Prostate gland (tissue), 2 donors: Measurements from ENCODE around the gene TEX47. TPM values are rescaled to one million over a fixed set of nuclear protein-coding genes. Genes with fewer than 3 reads are reported as not detected.

Experiments
- DNase-seq: peaks from one replicate; pipeline ENCODE4 v3.0.0-alpha.2; 2019; ENCODE audit warnings: low spot score
- H3K27ac ChIP-seq, 2 donors: fragments of 200-600 bp; sonication (generic); 2 replicates each; pipeline ENCODE4 v1.5.1; 2017 to 2019
- H3K27me3 ChIP-seq: fragments of 200-600 bp; sonication (generic); replicated peaks from 2 replicates; pipeline ENCODE4 v1.5.1; 2019; ENCODE audit not compliant: insufficient read depth
- H3K36me3 ChIP-seq, 2 donors: fragments of 200-600 bp; sonication (generic); 1 replicate in 1 of 2; 2 replicates in 1 of 2; pipeline versions ENCODE4 v1.5.1 to v1.8.1; 2017 to 2019
- H3K4me1 ChIP-seq: fragments of 200-600 bp; sonication (generic); replicated peaks from 2 replicates; pipeline ENCODE4 v1.5.1; 2019
- H3K4me3 ChIP-seq, 2 donors: fragments of 200-600 bp; sonication (generic); 2 replicates each; pipeline ENCODE4 v1.5.1; 2017 to 2019
- H3K9me3 ChIP-seq: fragments of 200-600 bp; sonication (generic); 2 replicates; pipeline ENCODE4 v1.5.1; 2017
- POLR2A ChIP-seq: fragments of 450-650 bp; IDR thresholded peaks from one replicate; pipeline ENCODE4 v1.6.1; 2016; ENCODE audit warnings: antibody characterized with exemption, mild to moderate bottlenecking
- POLR2AphosphoS5 ChIP-seq: sonication (generic); formaldehyde crosslinking; IDR thresholded peaks from one replicate; pipeline ENCODE4 v1.6.1; 2017; ENCODE audit warnings: antibody characterized with exemption
- WGBS: methylation state at CpG from one replicate; pipeline ENCODE4 v1.1.5; 2018; 5-methylcytosine and 5-hydroxymethylcytosine counted together
- intact Hi-C: fragments of 100-400 bp; cut with DNase I; formaldehyde crosslinking; loops from one replicate; pipeline ENCODE4 v1.14.2; 2022
- total RNA-seq, 2 donors: library from RNA; depleted of rRNA; stranded (reverse); fragments of >200 nt; gene quantifications; one replicate each; pipeline ENCODE4 v1.1.0, GENCODE V29; 2016
- TF ChIP-seq, protein P1 (sequence below), 4 experiments: fragments of 200-600 bp in 2 of 4; fragments of 450-650 bp in 2 of 4; sonication (generic) in 2 of 4; IDR thresholded peaks; 1 replicate in 3 of 4; 2 replicates in 1 of 4; pipeline ENCODE4 v1.5.1; 2016 to 2019; ENCODE audit warnings: antibody characterized with exemption in 4 of 4, mild to moderate bottlenecking in 2 of 4, moderate library complexity in 2 of 4

The TEX47 gene
- total RNA-seq, 2 donors from 2014 or later: 1.8 TPM; not detected in 1

DNA sequence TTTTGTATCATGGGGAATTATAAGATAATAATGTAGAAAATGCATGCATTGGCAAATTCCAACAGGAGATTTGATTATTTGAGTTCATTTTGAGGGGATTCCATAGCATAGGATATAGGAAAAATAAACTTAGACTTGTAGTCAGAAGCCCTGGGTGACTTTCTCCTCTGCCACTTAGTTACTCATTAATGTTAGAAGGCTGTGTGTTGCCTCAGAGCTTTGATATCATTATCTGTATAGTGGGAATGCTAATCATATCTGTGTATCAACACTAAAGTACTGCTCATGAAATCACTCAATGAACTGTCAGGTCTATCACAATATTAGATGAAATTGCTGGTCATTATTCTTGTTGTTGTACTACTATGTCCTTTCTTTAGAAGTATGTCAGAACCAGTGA lies 23.0 kb upstream of the TEX47 start:
- intact Hi-C loops: no loop called here

DNA sequence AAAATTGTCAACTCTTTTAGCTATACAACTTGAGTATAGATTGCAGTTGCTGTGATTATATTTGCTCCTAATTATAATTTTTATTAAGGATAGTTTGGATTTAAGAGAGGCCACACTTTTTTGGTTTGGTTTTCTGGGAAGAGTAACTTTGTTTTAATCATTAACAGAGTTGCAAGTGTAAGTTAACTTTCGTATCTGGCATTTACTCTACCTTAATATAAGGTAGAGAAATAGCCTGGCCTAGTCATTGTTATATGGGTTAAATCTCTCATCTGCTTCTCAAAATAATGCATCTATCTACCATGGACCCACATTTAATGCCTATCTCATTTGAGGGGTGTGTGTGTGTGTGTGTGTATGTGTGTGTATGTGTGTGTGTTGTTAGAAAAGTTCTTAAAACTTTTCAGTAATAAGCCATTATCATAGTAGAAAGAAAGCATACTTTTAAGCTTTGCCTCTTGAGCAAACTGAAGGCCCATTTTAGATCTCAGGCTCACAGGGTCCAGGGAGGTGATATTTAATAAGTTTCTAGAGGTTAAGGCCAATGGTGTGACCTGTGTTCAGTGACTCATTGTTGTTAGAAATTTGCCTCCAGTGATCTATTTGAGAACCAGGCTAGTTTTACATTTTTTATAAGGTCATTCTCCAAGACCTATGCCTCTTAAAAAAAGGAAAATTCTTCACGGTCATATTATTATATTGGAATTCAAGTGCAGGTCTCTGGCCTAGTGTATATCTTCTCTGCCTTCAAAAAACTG lies 10.9 kb upstream of the TEX47 start:
- H3K4me3 ChIP-seq: no peak overlapping the region
- H3K27me3 ChIP-seq: no peaks in the 10 kb centered on the region
- WGBS: 87% methylated on average over 2 of the region's 2 CpGs
- TF ChIP-seq, protein P1, sequence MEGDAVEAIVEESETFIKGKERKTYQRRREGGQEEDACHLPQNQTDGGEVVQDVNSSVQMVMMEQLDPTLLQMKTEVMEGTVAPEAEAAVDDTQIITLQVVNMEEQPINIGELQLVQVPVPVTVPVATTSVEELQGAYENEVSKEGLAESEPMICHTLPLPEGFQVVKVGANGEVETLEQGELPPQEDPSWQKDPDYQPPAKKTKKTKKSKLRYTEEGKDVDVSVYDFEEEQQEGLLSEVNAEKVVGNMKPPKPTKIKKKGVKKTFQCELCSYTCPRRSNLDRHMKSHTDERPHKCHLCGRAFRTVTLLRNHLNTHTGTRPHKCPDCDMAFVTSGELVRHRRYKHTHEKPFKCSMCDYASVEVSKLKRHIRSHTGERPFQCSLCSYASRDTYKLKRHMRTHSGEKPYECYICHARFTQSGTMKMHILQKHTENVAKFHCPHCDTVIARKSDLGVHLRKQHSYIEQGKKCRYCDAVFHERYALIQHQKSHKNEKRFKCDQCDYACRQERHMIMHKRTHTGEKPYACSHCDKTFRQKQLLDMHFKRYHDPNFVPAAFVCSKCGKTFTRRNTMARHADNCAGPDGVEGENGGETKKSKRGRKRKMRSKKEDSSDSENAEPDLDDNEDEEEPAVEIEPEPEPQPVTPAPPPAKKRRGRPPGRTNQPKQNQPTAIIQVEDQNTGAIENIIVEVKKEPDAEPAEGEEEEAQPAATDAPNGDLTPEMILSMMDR (IDR thresholded peaks at IDR 0.05): no peak
- TF ChIP-seq POLR2A (no peak), POLR2AphosphoS5 (no peak)
- intact Hi-C loops: no loop called here
- no peaks in the 10 kb centered on the region for H3K36me3 ChIP-seq
- DNase-seq: no peak
- no peaks in the 10 kb centered on the region for H3K4me1 ChIP-seq
- no peaks in the 10 kb centered on the region for H3K9me3 ChIP-seq
- no peak overlapping the region for H3K27ac ChIP-seq

More for the DNA sequence above, 23.0 kb upstream of the TEX47 start:
- DNase-seq: no peak
- no peaks in the 10 kb centered on the region for H3K4me1 ChIP-seq
- no peak for TF ChIP-seq POLR2AphosphoS5
- TF ChIP-seq, protein P1 (IDR thresholded peaks at IDR 0.05): no peak
- TF ChIP-seq POLR2A: no peak
- H3K4me3 ChIP-seq: no peak overlapping the region
- H3K27me3 ChIP-seq: no peaks in the 10 kb centered on the region
- H3K36me3 ChIP-seq: no peaks in the 10 kb centered on the region
- no peak overlapping the region for H3K27ac ChIP-seq
- no peaks in the 10 kb centered on the region for H3K9me3 ChIP-seq

DNA sequence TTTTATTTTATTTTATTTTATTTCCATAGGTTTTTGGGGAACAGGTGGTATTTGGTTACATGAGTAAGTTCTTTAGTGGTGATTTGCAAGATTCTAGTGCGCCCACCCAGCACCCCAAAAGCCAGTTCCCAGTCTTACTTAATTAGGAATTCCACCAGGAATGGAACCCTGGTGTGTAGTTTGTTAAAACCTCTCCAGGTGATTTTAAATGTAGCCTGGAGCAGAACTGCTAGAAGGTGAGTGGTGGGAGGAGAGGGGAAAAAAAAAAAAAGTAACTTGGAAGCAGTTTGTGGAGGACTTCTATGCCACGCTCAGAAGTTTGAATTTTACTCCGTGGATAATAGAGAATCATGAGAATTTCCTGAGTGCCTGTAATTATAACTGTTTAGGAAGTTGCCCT lies 5.5 kb upstream of the TEX47 start:
- no peak for DNase-seq
- no peaks in the 10 kb centered on the region for H3K4me1 ChIP-seq
- H3K4me3 ChIP-seq: no peak overlapping the region
- 56% methylated on average over 3 of the region's 3 CpGs for WGBS
- intact Hi-C loops: no loop called here
- no peaks in the 10 kb centered on the region for H3K36me3 ChIP-seq
- H3K9me3 ChIP-seq: no peaks in the 10 kb centered on the region
- no peak for TF ChIP-seq POLR2A
- no peaks in the 10 kb centered on the region for H3K27me3 ChIP-seq
- H3K27ac ChIP-seq: no peak overlapping the region

DNA sequence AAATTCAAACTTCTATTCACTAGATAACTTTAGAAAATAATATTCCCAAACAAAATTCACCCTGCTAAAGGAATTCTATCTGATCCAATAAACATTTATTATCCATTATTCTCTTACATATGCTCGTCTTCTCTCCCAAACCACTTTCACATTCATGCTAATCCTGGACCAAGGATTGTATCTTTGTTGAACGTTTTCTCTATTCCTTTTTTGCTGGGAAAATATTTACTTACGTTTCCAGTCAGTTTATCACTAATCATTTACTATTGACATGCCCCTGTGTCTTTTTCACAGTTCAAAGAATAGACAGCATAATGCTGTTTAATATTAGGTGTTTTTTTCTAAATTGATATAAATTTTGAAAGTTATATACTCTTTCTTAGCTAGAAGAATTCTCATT lies 3.2 kb downstream of the TEX47 start:
- Histone ChIP-seq H3K9me3 (no peaks in the 10 kb centered on the region), H3K27me3 (no peaks in the 10 kb centered on the region), H3K27ac (no peak overlapping the region), H3K4me1 (no peaks in the 10 kb centered on the region), H3K4me3 (no peak overlapping the region), H3K36me3 (no peaks in the 10 kb centered on the region)
- intact Hi-C loops: no loop called here
- DNase-seq: no peak
- 73% methylated on average over 3 of the region's 3 CpGs for WGBS
- TF ChIP-seq POLR2AphosphoS5 (no peak), POLR2A (no peak)
- TF ChIP-seq, protein P1 (IDR thresholded peaks at IDR 0.05): no peak

DNA sequence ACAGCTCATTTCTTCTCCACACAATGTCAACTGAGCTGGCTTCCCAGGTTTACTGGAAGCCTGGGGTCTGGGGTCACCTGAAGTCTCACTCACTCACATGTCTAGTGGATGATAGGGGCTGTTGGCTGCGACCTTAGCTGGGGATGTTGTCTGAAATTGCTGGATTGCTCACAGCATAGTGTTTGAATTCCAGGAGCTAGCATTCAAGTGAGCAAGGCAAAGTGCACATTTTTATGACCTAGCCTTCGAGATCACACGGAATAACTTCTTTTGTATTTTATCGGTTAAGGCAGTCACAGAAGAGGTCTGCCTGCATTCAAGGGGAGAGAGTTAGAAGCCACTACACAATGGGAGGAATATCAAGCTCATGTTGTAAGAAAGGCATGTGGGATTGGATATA lies 3.6 kb downstream of the TEX47 start:
- Histone ChIP-seq H3K36me3 (no peaks in the 10 kb centered on the region), H3K4me1 (no peaks in the 10 kb centered on the region), H3K9me3 (no peaks in the 10 kb centered on the region), H3K27ac (no peak overlapping the region), H3K27me3 (no peaks in the 10 kb centered on the region), H3K4me3 (no peak overlapping the region)
- no peak for DNase-seq
- WGBS: 84% methylated on average over 4 of the region's 4 CpGs
- no peak for TF ChIP-seq POLR2AphosphoS5
- TF ChIP-seq, protein P1 (IDR thresholded peaks at IDR 0.05): no peak
- no peak for TF ChIP-seq POLR2A
- intact Hi-C loops: no loop called here
